Heart right ventricle (tissue), 16 donors: ENCODE results near the gene RYR1. TPM values are rescaled to one million over a fixed set of nuclear protein-coding genes. Genes with fewer than 3 reads are reported as not detected.

Experiments
- ATAC-seq, 8 donors: fragments of 200-7000 bp; cut with Tn5 transposase; one replicate each; pipeline ENCODE4 v1.9.1; 2020; ENCODE audit warnings: mild to moderate bottlenecking in 8 of 8, moderate library complexity in 8 of 8, moderate number of reproducible peaks in 1 of 8
- DNase-seq, 2 donors: peaks; one replicate each; pipeline ENCODE4 v3.0.0-alpha.2; 2020
- H3K27ac ChIP-seq, 10 donors: fragments of 200-600 bp; sonication (generic) in 2 of 10; one replicate each; pipeline versions ENCODE4 v1.5.0 to v1.8.0; 2020 to 2022; ENCODE audit warnings: mild to moderate bottlenecking in 3 of 10
- H3K27me3 ChIP-seq, 7 donors: fragments of 200-600 bp; one replicate each; pipeline ENCODE4 v1.8.0; 2021 to 2022; ENCODE audit warnings: mild to moderate bottlenecking in 2 of 7
- H3K36me3 ChIP-seq, 9 donors: fragments of 200-600 bp; sonication (generic) in 1 of 9; one replicate each; pipeline versions ENCODE4 v1.5.0 to v1.8.0; 2020 to 2022; ENCODE audit warnings: mild to moderate bottlenecking in 2 of 9
- H3K4me1 ChIP-seq, 9 donors: fragments of 200-600 bp; sonication (generic) in 1 of 9; one replicate each; pipeline versions ENCODE4 v1.5.0 to v1.8.0; 2020 to 2022; ENCODE audit warnings: mild to moderate bottlenecking in 4 of 9
- H3K4me3 ChIP-seq, 10 donors: fragments of 200-600 bp; sonication (generic) in 2 of 10; one replicate each; pipeline versions ENCODE4 v1.5.0 to v1.8.0; 2020 to 2022; ENCODE audit warnings: mild to moderate bottlenecking in 7 of 10, moderate library complexity in 2 of 10
- H3K9me3 ChIP-seq, 11 donors: fragments of 200-600 bp in 10 of 11; sonication (generic) in 2 of 11; one replicate each; pipeline versions ENCODE4 v1.5.0 to v1.8.0; 2013 to 2022; ENCODE audit warnings: mild to moderate bottlenecking in 2 of 11, control low read depth in 1 of 11, moderate library complexity in 1 of 11
- CTCF ChIP-seq, 9 donors: fragments of 200-600 bp; sonication (generic) in 2 of 9; IDR thresholded peaks; one replicate each; pipeline versions ENCODE4 v1.5.0 to v1.8.0; 2021 to 2022; ENCODE audit warnings: antibody characterized with exemption in 9 of 9, mild to moderate bottlenecking in 5 of 9, moderate library complexity in 1 of 9
- WGBS, 2 donors: extraction: QIAGEN DNeasy Blood & Tissue Kit; methylation state at CpG; one replicate each; pipeline ENCODE4 v1.1.7; 2013; ENCODE audit warnings: inconsistent platforms in 1 of 2; 5-methylcytosine and 5-hydroxymethylcytosine counted together
- intact Hi-C, 10 donors: fragments of 100-400 bp; cut with DNase I; formaldehyde crosslinking; loops; one replicate each; pipeline versions ENCODE4 v1.11.1 to v1.14.2; 2022
- polyA plus RNA-seq, 2 donors: library from polyadenylated mRNA; stranded (reverse); fragments of 200-250 nt; gene quantifications; one replicate each; pipeline ENCODE4 v1.2.3, GENCODE V29; 2013
- total RNA-seq, 10 donors: library from RNA; stranded (reverse); fragmentation: NEBNext Ultra II Directional in 3 of 10; extraction: Animal tissue kit (Norgen Biotek cat#: 25700) in 3 of 10; gene quantifications; one replicate each; pipeline versions ENCODE4 v1.2.1 to v1.2.4, GENCODE V29; 2021 to 2023
- donor health status: Arrhythmogenic right ventricular cardiomyopathy.
- donor health status: ischemic (EF 13 %, LVEDD 7.1; RV severe dilation, severe dysfunction).
- donor health status: healthy with polysubstance abuse.
- donor health status: DM: no; HTN: yes; CAD: no.
- donor health status: DM: no; HTN: no; CAD: no.
- donor health status: ischemic (EF 25% LVEDD 6.9; RV normal size, moderate dysfunction).
- donor health status: ischemic (EF 25% LVEDD 5.7; RV mildly dilated, moderate dysfunction).
- donor health status: healthy.
- donor health status: DM: yes; HTN: yes; CAD: no.
- donor health status: Ischemic cardiomyopathy.
- donor health status: ischemic (EF 35%, LVEDD 5.7; RV mildly dilated, moderate dysfunction).
- donor health status: nonischemic (EF 11% LVEDD 7.7; RV severe dilation, severe dysfunction).
- donor health status: DM: yes; HTN: yes; CAD: no.
- donor health status: PGD.
- donor health status: ischemic (EF 29% LVEDD 5.4; RV normal size, mild dysfunction).
- donor health status: nonischemic (EF 23%, LVEDD 6.1; RV moderate dilation, normal function).

RYR1 gene
- total and polyA plus RNA-seq, 12 donors, result 0.20 to 1.7 (median 0.74) TPM

GRCh38 chr19:38505958-38506357, 72.5 kb downstream of the RYR1 start:
- peak in 1 of 8 donors; percentile 27 for ATAC-seq

GRCh38 chr19:38506375-38506722, 72.9 kb downstream of the RYR1 start:
- Histone ChIP-seq H3K4me3 (no peak overlapping the region), H3K36me3 (no peaks in the 10 kb centered on the region), H3K27me3 (peaks cover 0 to 47% (median 13%) of the 10 kb centered on the region in 7 donors), H3K9me3 (no peaks in the 10 kb centered on the region), H3K4me1 (peaks cover 0 to 4% (median 0%) of the 10 kb centered on the region in 9 donors), H3K27ac (no peak overlapping the region)
- TF ChIP-seq CTCF (IDR thresholded peaks at IDR 0.05), result no peak
- intact Hi-C loops, result no loop called here
- DNase-seq (no peak), ATAC-seq (no peak)
- WGBS, 2 donors, result 83 to 85% methylated on average over 11 of the region's 11 CpGs

More at GRCh38 chr19:38505958-38506357, 72.5 kb downstream of the RYR1 start:
- intact Hi-C loops, result no loop called here
- no peak for DNase-seq
- 72 to 75% methylated on average over 3 of the region's 3 CpGs for whole genome bisulfite sequencing, 2 donors
- H3K27me3 ChIP-seq, result peaks cover 0 to 45% (median 10%) of the 10 kb centered on the region in 7 donors
- H3K36me3 ChIP-seq, result no peaks in the 10 kb centered on the region
- TF ChIP-seq CTCF (IDR thresholded peaks at IDR 0.05), result no peak
- H3K4me1 ChIP-seq, result peaks cover 0 to 4% (median 0%) of the 10 kb centered on the region in 9 donors
- H3K4me3 ChIP-seq, result no peak overlapping the region
- H3K27ac ChIP-seq, result no peak overlapping the region
- H3K9me3 ChIP-seq, result no peaks in the 10 kb centered on the region

- ATAC-seq, result peak in 7 of 8 donors; percentile 78 to 89 (median 86)
- Histone ChIP-seq H3K4me1 (peaks cover 0 to 4% (median 0%) of the 10 kb centered on the region in 9 donors), H3K4me3 (no peak overlapping the region), H3K27me3 (peaks cover 0 to 48% (median 13%) of the 10 kb centered on the region in 7 donors), H3K9me3 (no peaks in the 10 kb centered on the region), H3K36me3 (no peaks in the 10 kb centered on the region), H3K27ac (no peak overlapping the region)
- DNase-seq, result peak; percentile 43 to 72
- intact Hi-C loops, result no loop called here
- no peak for TF ChIP-seq CTCF (IDR thresholded peaks at IDR 0.05)
- WGBS, 2 donors, result 23 to 32% methylated on average over 35 of the region's 35 CpGs
These were observed 73.4 kb downstream of the RYR1 start for GRCh38 chr19:38506723-38507550.

- ATAC-seq, result no peak
- intact Hi-C loops, result no loop called here
- Histone ChIP-seq H3K9me3 (no peaks in the 10 kb centered on the region), H3K4me3 (no peak overlapping the region), H3K36me3 (no peaks in the 10 kb centered on the region), H3K27ac (no peak overlapping the region), H3K4me1 (peaks cover 0 to 4% (median 0%) of the 10 kb centered on the region in 9 donors), H3K27me3 (peaks cover 0 to 47% (median 13%) of the 10 kb centered on the region in 7 donors)
- no peak for DNase-seq
- no peak for TF ChIP-seq CTCF (IDR thresholded peaks at IDR 0.05)
- WGBS, 2 donors, result 67 to 68% methylated on average over 12 of the region's 12 CpGs
These were observed 74.1 kb downstream of the RYR1 start for GRCh38 chr19:38507551-38508127.
